HepG2 (cell line): ENCODE measurements around the gene RIPK1. TPM values are rescaled to one million over a fixed set of nuclear protein-coding genes. Genes with fewer than 3 reads are reported as not detected.

Experiments used
- ATAC-seq: fragments of 200-7000 bp; cut with Tn5 transposase; 3 replicates; pipeline ENCODE4 v1.9.1; 2020; ENCODE audit warnings: mild to moderate bottlenecking, moderate library complexity
- BruUV-seq: library from RNA; stranded (reverse); fragments of 400-500 nt; replicated peaks from 2 replicates; lab custom pipeline; 2021; lab: Mats Ljungman, UMichigan
- CTCF ChIA-PET: fragments of 300-600 bp; formaldehyde crosslinking; extraction: SDS; loops from one replicate; lab custom pipeline; 2021; ENCODE audit warnings: low total read pairs, inconsistent platforms, low intra/inter-chr PET ratio; lab: Yijun Ruan, JAX
- POLR2A ChIA-PET: fragments of 350-600 bp; sonication (Branson Sonifier 250); formaldehyde crosslinking; loops from one replicate; lab custom pipeline; 2020; ENCODE audit warnings: antibody characterized with exemption, inconsistent platforms; lab: Yijun Ruan, JAX
- DNase-seq: peaks from one replicate; pipeline ENCODE4 v3.0.0-alpha.2; 2015; ENCODE audit warnings: low spot score
- FAIRE-seq: peaks from 3 replicates; lab custom pipeline; 2011; peaks lifted over from hg19 to GRCh38; lab: Jason Lieb, UNC
- H2AFZ ChIP-seq: one replicate; pipeline ENCODE4 v1.6.1; 2011; ENCODE audit warnings: low read length, inconsistent platforms
- H3K27ac ChIP-seq: fragments of 300-600 bp; 3 replicates; pipeline ENCODE4 v1.8.0; 2011; ENCODE audit warnings: mixed run types, mild to moderate bottlenecking, mixed read lengths, low read length, inconsistent platforms; ENCODE audit not compliant: insufficient read depth; ENCODE audit errors: extremely low read length
- H3K27me3 ChIP-seq, 2 experiments: fragments of 200-600 bp in 1 of 2; 2 replicates in 1 of 2; 3 replicates in 1 of 2; pipeline versions ENCODE4 v1.6.0 to v1.8.0; 2011; ENCODE audit warnings: low read length in 2 of 2, mild to moderate bottlenecking in 2 of 2, moderate library complexity in 2 of 2, inconsistent platforms in 1 of 2; ENCODE audit not compliant: insufficient read depth in 2 of 2, control insufficient read depth in 1 of 2
- H3K36me3 ChIP-seq, 2 experiments: fragments of 200-600 bp in 1 of 2; replicated peaks in 1 of 2; 2 replicates in 1 of 2; 3 replicates in 1 of 2; pipeline versions ENCODE4 v1.5.1 to v1.8.0; 2011; ENCODE audit warnings: low read length in 2 of 2, inconsistent platforms in 1 of 2; ENCODE audit not compliant: insufficient read depth in 2 of 2, control insufficient read depth in 1 of 2
- H3K4me1 ChIP-seq: 2 replicates; pipeline ENCODE4 v1.5.1; 2012; ENCODE audit warnings: low read length, inconsistent platforms; ENCODE audit not compliant: insufficient read depth
- H3K4me2 ChIP-seq: 2 replicates; pipeline ENCODE4 v1.6.0; 2011; ENCODE audit warnings: low read depth, low read length, inconsistent platforms
- H3K4me3 ChIP-seq, 3 experiments: fragments of 200-600 bp in 1 of 3; sonication (generic), shearing (Covaris generic) in 1 of 3; replicated peaks in 1 of 3; 2 replicates each; pipeline ENCODE4 v1.5.1; 2011 to 2016; ENCODE audit warnings: low read length in 3 of 3, inconsistent platforms in 2 of 3, low read depth in 2 of 3, mild to moderate bottlenecking in 2 of 3, control low read depth in 1 of 3, mixed read lengths in 1 of 3; ENCODE audit not compliant: insufficient read depth in 1 of 3
- H3K79me2 ChIP-seq: one replicate; pipeline ENCODE4 v1.6.1; 2011; ENCODE audit warnings: low read length, inconsistent platforms; ENCODE audit not compliant: insufficient read depth
- H3K9ac ChIP-seq: 2 replicates; pipeline ENCODE4 v1.6.0; 2011; ENCODE audit warnings: mild to moderate bottlenecking, low read depth, low read length, inconsistent platforms; ENCODE audit not compliant: insufficient read depth
- H3K9me3 ChIP-seq: 2 replicates; pipeline ENCODE4 v1.5.1; 2012; ENCODE audit warnings: mild to moderate bottlenecking, low read length
- H4K20me1 ChIP-seq: 2 replicates; pipeline ENCODE4 v1.6.0; 2011; ENCODE audit warnings: inconsistent platforms, mild to moderate bottlenecking, low read length, moderate library complexity; ENCODE audit not compliant: insufficient read depth
- ELF3 ChIP-seq: IDR thresholded peaks from 2 replicates; pipeline ENCODE4 v1.6.1; 2016; ENCODE audit warnings: missing genetic modification reagents, missing compliant biosample characterization
- IRF2 ChIP-seq: IDR thresholded peaks from 2 replicates; pipeline ENCODE4 v1.6.1; 2018; ENCODE audit warnings: missing genetic modification reagents, missing compliant biosample characterization
- KDM5A ChIP-seq: fragments of 200-600 bp; sonication (generic); IDR thresholded peaks from 2 replicates; pipeline ENCODE4 v1.7.0; 2018; ENCODE audit warnings: antibody characterized with exemption, mild to moderate bottlenecking, low read length, borderline replicate concordance
- NCOR1 ChIP-seq: fragments of 200-600 bp; sonication (generic); IDR thresholded peaks from 2 replicates; pipeline ENCODE4 v1.7.0; 2017; ENCODE audit warnings: antibody characterized with exemption, low read length, borderline replicate concordance
- NKX3-1 ChIP-seq: sonication (generic); formaldehyde crosslinking; IDR thresholded peaks from 2 replicates; pipeline ENCODE4 v1.5.0; 2020; ENCODE audit warnings: missing genetic modification reagents
- SALL1 ChIP-seq: sonication (generic); formaldehyde crosslinking; IDR thresholded peaks from 2 replicates; pipeline ENCODE4 v1.8.0; 2022; ENCODE audit warnings: mild to moderate bottlenecking, missing genetic modification reagents
- SP140L ChIP-seq: sonication (generic); formaldehyde crosslinking; IDR thresholded peaks from 2 replicates; pipeline ENCODE4 v1.4.0; 2020; ENCODE audit warnings: missing genetic modification reagents, borderline replicate concordance
- THYN1 ChIP-seq: sonication (generic); formaldehyde crosslinking; IDR thresholded peaks from 2 replicates; pipeline ENCODE4 v1.8.1; 2023; ENCODE audit warnings: low read depth, mild to moderate bottlenecking, moderate library complexity, missing genetic modification reagents, borderline replicate concordance
- WIZ ChIP-seq: sonication (generic); formaldehyde crosslinking; IDR thresholded peaks from 2 replicates; pipeline ENCODE4 v1.5.1; 2020; ENCODE audit warnings: mild to moderate bottlenecking, missing genetic modification reagents
- ZBTB7A ChIP-seq: sonication (generic); formaldehyde crosslinking; IDR thresholded peaks from 2 replicates; pipeline ENCODE4 v1.8.0; 2022; ENCODE audit warnings: mild to moderate bottlenecking, missing genetic modification reagents
- ZNF33A ChIP-seq: sonication (generic); formaldehyde crosslinking; IDR thresholded peaks from 2 replicates; pipeline ENCODE4 v1.5.1; 2020; ENCODE audit warnings: missing genetic modification reagents, mild to moderate bottlenecking, moderate library complexity, borderline replicate concordance
- ZNF816 ChIP-seq: sonication (generic); formaldehyde crosslinking; IDR thresholded peaks from 2 replicates; pipeline ENCODE4 v1.8.0; 2022; ENCODE audit warnings: missing genetic modification reagents, mild to moderate bottlenecking, borderline replicate concordance
- ZNF83 ChIP-seq: sonication (generic); formaldehyde crosslinking; IDR thresholded peaks from 2 replicates; pipeline ENCODE4 v1.4.0; 2020; ENCODE audit warnings: missing genetic modification reagents, mild to moderate bottlenecking, borderline replicate concordance
- WGBS: methylation state at CpG from one replicate; pipeline ENCODE4 v1.1.6; 2017; ENCODE audit warnings: low lambda C conversion rate; 5-methylcytosine and 5-hydroxymethylcytosine counted together
- in situ Hi-C: cut with HindIII; loops from 2 replicates; pipeline ENCODE4 v1.10.0; 2017; ENCODE audit warnings: low pct_unique_long_range_greater_than_20kb; ENCODE audit not compliant: extremely low pct_ligation_motif_present
- intact Hi-C: fragments of 100-400 bp; cut with micrococcal nuclease; formaldehyde crosslinking; loops from one replicate; pipeline ENCODE4 v1.10.0; 2022; ENCODE audit not compliant: unreplicated experiment
- polyA plus RNA-seq, 8 experiments: library from polyadenylated mRNA; depleted of rRNA in 3 of 8; stranded (reverse) in 7 of 8; unstranded in 1 of 8; fragments of >200 nt; fragmentation: Illumina TruSeq in 4 of 8; extraction: Trizol in 4 of 8; gene quantifications; 2 replicates each; pipeline versions ENCODE4 v1.2.1 to v1.2.3, GENCODE V29; 2011 to 2016; ENCODE audit warnings: low read depth in 4 of 8, missing spikeins in 1 of 8, mixed read lengths in 1 of 8; ENCODE audit not compliant: insufficient read depth in 1 of 8
- total RNA-seq, 5 experiments: library from RNA; depleted of rRNA; stranded (reverse); fragments of >200 nt; fragmentation: Illumina TruSeq; extraction: Trizol; gene quantifications; 2 replicates each; pipeline ENCODE4 v1.2.3, GENCODE V29; 2016; ENCODE audit warnings: low read depth in 1 of 5
- TF ChIP-seq, protein P1 (sequence below): sonication (generic); formaldehyde crosslinking; IDR thresholded peaks from 2 replicates; pipeline ENCODE4 v1.4.0; 2020; ENCODE audit warnings: missing genetic modification reagents, mild to moderate bottlenecking, borderline replicate concordance

Gene RIPK1
- total and polyA plus RNA-seq, 2 of the 13 experiments (the other 11 are each of a cell fraction or from before 2014, with no cell fraction given): 9.0 to 10.3 TPM

DNA sequence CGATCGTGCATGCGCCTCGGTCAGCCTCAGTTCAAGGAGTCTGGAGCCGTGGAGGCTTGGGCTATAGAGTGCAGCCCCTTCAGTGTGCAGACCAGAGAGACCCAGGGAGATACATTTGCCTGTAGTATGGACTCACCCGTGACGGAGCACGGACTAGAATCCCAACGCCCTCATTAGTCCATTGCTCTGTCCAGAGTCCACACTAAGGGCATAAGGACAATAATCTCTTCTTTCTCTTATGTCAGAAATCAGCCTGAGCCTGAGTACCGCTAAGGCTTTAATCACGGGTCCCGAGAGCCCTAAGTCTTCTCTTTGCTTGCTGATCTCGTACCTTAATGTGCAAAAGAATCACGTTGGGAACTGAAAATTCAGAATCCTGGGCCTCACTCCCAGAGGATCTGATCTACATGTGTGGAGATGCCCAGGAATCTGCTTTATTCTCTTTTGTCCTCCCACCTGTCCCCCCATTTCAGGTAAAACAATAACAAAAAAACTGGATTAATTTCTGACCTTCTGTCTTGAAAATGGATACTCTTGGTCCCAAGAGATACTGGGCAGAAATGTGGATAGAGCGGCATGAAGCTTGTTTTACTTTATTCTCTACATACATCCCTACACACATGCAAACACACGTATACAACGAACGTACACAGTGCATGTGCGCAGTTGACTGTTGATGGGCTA, 50.9 kb downstream of the RIPK1 start (continued):
- TF ChIP-seq KDM5A: 0 out of 2 replicates have a peak, but pooled peaks have one; percentile 33
- TF ChIP-seq SALL1 (CRISPR knock-in tag): peak; percentile 51; the same call in 1 of the 2 replicates
- TF ChIP-seq ZNF816: peak; percentile 71; the same call in 1 of the 2 replicates
- TF ChIP-seq THYN1 (CRISPR knock-in tag): peak; percentile 74; the same call in 1 of the 2 replicates
- TF ChIP-seq NKX3-1 (CRISPR knock-in tag): 0 out of 2 replicates have a peak, but pooled peaks have one; percentile 74
- TF ChIP-seq ZNF33A (CRISPR knock-in tag): peak; percentile 93; the same call in 1 of the 2 replicates
- 0 out of 2 replicates have a peak, but pooled peaks have one; percentile 16 for TF ChIP-seq ZNF83 (CRISPR knock-in tag)

DNA sequence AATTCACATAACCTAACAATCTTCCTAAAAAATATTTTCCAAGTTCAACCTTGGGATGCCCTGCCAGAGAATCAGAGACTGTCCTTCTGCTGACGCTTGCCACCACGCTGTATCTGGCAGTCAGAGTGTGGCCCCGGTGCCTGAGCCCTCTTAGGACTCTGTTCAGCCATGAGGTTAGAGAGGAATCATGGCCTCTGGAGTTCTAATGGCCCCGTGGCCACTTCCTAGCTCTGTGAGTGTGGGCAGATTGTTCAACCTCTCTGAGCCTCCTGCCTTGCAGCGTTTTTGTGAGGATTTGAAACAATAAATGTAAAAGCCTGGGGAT, 52.4 kb downstream of the RIPK1 start:
- Histone ChIP-seq H3K4me3 (peak overlapping the region in 1 of 3 experiments; percentile 84; a peak in 3 of 6 replicates), H3K9ac (peak overlapping the region; percentile 42; the same call in 1 of the 2 replicates), H3K79me2 (peaks cover 11% of the 10 kb centered on the region), H4K20me1 (no peaks in the 10 kb centered on the region), H3K36me3 (no peaks in the 10 kb centered on the region), H2AFZ (no peak overlapping the region), H3K27me3 (no peaks in the 10 kb centered on the region; a peak in 1 of 5 replicates), H3K4me1 (peaks cover 38% of the 10 kb centered on the region), H3K27ac (peak overlapping the region; percentile 76), H3K4me2 (peak overlapping the region; percentile 87), H3K9me3 (no peaks in the 10 kb centered on the region)
- intact Hi-C loops (no loop called here), in situ Hi-C loops (no loop called here)
- 48% methylated on average over 5 of the region's 5 CpGs for WGBS
- DNase-seq: no peak
- no peak for FAIRE-seq
- ChIA-PET POLR2A (interaction anchor here (1.6 to 3.3 kb wide), 6 partner anchors 13 to 127 kb away, joined by 5 to 21 read pairs (median 10); no protein-coding TSS in a partner anchor), CTCF (no interaction called here)
- no TSS peak for BruUV-seq
- ATAC-seq: no peak
- TF ChIP-seq ZBTB7A (CRISPR knock-in tag) (no peak), WIZ (CRISPR knock-in tag) (no peak), SALL1 (CRISPR knock-in tag) (peak; percentile 73), NCOR1 (peak; percentile 74), SP140L (CRISPR knock-in tag) (no peak), IRF2 (CRISPR knock-in tag) (no peak), THYN1 (CRISPR knock-in tag) (no peak), ELF3 (CRISPR knock-in tag) (no peak)
- TF ChIP-seq, protein P1, sequence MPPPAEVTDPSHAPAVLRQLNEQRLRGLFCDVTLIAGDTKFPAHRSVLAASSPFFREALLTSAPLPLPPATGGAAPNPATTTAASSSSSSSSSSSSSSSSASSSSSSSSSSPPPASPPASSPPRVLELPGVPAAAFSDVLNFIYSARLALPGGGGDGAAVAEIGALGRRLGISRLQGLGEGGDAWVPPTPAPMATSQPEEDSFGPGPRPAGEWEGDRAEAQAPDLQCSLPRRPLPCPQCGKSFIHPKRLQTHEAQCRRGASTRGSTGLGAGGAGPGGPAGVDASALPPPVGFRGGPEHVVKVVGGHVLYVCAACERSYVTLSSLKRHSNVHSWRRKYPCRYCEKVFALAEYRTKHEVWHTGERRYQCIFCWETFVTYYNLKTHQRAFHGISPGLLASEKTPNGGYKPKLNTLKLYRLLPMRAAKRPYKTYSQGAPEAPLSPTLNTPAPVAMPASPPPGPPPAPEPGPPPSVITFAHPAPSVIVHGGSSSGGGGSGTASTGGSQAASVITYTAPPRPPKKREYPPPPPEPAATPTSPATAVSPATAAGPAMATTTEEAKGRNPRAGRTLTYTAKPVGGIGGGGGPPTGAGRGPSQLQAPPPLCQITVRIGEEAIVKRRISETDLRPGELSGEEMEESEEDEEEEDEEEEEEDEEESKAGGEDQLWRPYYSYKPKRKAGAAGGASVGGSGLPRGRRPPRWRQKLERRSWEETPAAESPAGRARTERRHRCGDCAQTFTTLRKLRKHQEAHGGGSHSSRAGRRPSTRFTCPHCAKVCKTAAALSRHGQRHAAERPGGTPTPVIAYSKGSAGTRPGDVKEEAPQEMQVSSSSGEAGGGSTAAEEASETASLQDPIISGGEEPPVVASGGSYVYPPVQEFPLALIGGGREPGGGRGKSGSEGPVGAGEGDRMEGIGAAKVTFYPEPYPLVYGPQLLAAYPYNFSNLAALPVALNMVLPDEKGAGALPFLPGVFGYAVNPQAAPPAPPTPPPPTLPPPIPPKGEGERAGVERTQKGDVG (CRISPR knock-in tag): no peak
